CD4-positive, alpha-beta memory T cell (primary cell): ENCODE results near the gene DOCK11. TPM values are rescaled to one million over a fixed set of nuclear protein-coding genes. Genes with fewer than 3 reads are reported as not detected.

Experiments
- CTCF ChIA-PET: fragments of 350-600 bp; sonication (Branson Sonifier 250); formaldehyde crosslinking; loops from one replicate; lab custom pipeline; 2021; ENCODE audit warnings: inconsistent platforms; ENCODE audit not compliant: partially characterized antibody; lab: Charles Lee
- POLR2A ChIA-PET: fragments of 350-600 bp; sonication (Branson Sonifier 250); formaldehyde crosslinking; loops from one replicate; lab custom pipeline; 2021; ENCODE audit not compliant: partially characterized antibody; lab: Charles Lee
- DNase-seq, 5 donors: peaks; one replicate each; pipeline versions ENCODE4 v3.0.0 to v3.0.0-alpha.2; 2020 to 2022; ENCODE audit warnings: mixed read lengths in 1 of 5
- H3K27ac ChIP-seq: one replicate; pipeline ENCODE4 v1.7.0; 2013; ENCODE audit warnings: low read depth, low read length
- H3K27me3 ChIP-seq: 2 replicates; pipeline ENCODE4 v1.7.0; 2013; ENCODE audit warnings: mild to moderate bottlenecking, low read length, moderate library complexity; ENCODE audit not compliant: insufficient read depth
- H3K36me3 ChIP-seq: 2 replicates; pipeline ENCODE4 v1.7.0; 2013; ENCODE audit warnings: mild to moderate bottlenecking, low read length, moderate library complexity; ENCODE audit not compliant: insufficient read depth
- H3K4me1 ChIP-seq: 2 replicates; pipeline ENCODE4 v1.7.0; 2013; ENCODE audit warnings: mild to moderate bottlenecking, low read length, moderate library complexity; ENCODE audit not compliant: insufficient read depth
- H3K4me3 ChIP-seq, 2 donors: one replicate each; pipeline ENCODE4 v1.7.0; 2013; ENCODE audit warnings: low read length in 2 of 2, mild to moderate bottlenecking in 1 of 2
- H3K9me3 ChIP-seq, 2 donors: one replicate each; pipeline ENCODE4 v1.7.0; 2013; ENCODE audit warnings: low read length in 2 of 2, control low read depth in 1 of 2; ENCODE audit not compliant: control insufficient read depth in 1 of 2
- H3K27ac Mint-ChIP-seq, 7 donors: one replicate each; pipeline ENCODE4 v1.8.0; 2020 to 2021; ENCODE audit warnings: mixed read lengths in 7 of 7, mild to moderate bottlenecking in 6 of 7, inconsistent platforms in 3 of 7, moderate library complexity in 3 of 7
- H3K27me3 Mint-ChIP-seq, 2 donors: one replicate each; pipeline ENCODE4 v1.8.0; 2020 to 2021; ENCODE audit warnings: mixed read lengths in 2 of 2
- H3K36me3 Mint-ChIP-seq, 2 donors: one replicate each; pipeline ENCODE4 v1.8.0; 2020 to 2021; ENCODE audit warnings: mixed read lengths in 2 of 2, inconsistent platforms in 1 of 2, mild to moderate bottlenecking in 1 of 2
- H3K4me1 Mint-ChIP-seq, 4 donors: one replicate each; pipeline ENCODE4 v1.8.0; 2020 to 2021; ENCODE audit warnings: mixed read lengths in 4 of 4, mild to moderate bottlenecking in 1 of 4
- H3K4me3 Mint-ChIP-seq, 8 donors: one replicate each; pipeline ENCODE4 v1.8.0; 2020 to 2021; ENCODE audit warnings: mixed read lengths in 8 of 8, mild to moderate bottlenecking in 7 of 8, moderate library complexity in 6 of 8, inconsistent platforms in 3 of 8
- H3K9me3 Mint-ChIP-seq, 8 donors: one replicate each; pipeline ENCODE4 v1.8.0; 2020 to 2021; ENCODE audit warnings: mixed read lengths in 8 of 8, mild to moderate bottlenecking in 5 of 8, inconsistent platforms in 3 of 8, moderate library complexity in 1 of 8
- intact Hi-C: fragments of 100-400 bp; cut with micrococcal nuclease; formaldehyde crosslinking; loops from one replicate; pipeline ENCODE4 v1.15.1; 2023
- polyA plus RNA-seq, 2 donors: library from polyadenylated mRNA; unstranded; fragments of 300-500 nt; fragmentation: Illumina TruSeq; gene quantifications; one replicate each; pipeline ENCODE4 v1.2.3, GENCODE V29; 2021
- total RNA-seq, 2 experiments: library from RNA; stranded (reverse); gene quantifications; one replicate each; pipeline ENCODE4 v1.2.3, GENCODE V29; 2021

DOCK11 gene
- total and polyA plus RNA-seq, 4 experiments from 2014 or later, result 14.5 to 112 (median 75.0) TPM

GRCh38 chrX:118520216-118521206 lies 24.9 kb downstream of the DOCK11 start:
- intact Hi-C loops, result loop anchor here (10.0 kb wide), 1 partner anchor 176 kb away; the partner anchor contains the start of gene WDR44
- Mint-ChIP-seq H3K4me3 (peak overlapping the region in 4 of 8 donors; percentile 6 to 31 (median 22)), H3K36me3 (peaks cover 1 to 9% of the 10 kb centered on the region in 2 donors), H3K9me3 (no peaks in the 10 kb centered on the region), H3K27me3 (no peaks in the 10 kb centered on the region), H3K27ac (peak overlapping the region; percentile 23 to 94 (median 66)), H3K4me1 (peaks cover 38 to 76% (median 55%) of the 10 kb centered on the region in 4 donors)
- Histone ChIP-seq H3K36me3 (no peaks in the 10 kb centered on the region), H3K9me3 (no peaks in the 10 kb centered on the region), H3K27me3 (no peaks in the 10 kb centered on the region), H3K4me3 (no peak overlapping the region), H3K27ac (peak overlapping the region; percentile 34), H3K4me1 (peaks cover 79% of the 10 kb centered on the region)
- ChIA-PET POLR2A (interaction anchor here (1.0 to 4.7 kb wide), 2 partner anchors 19 to 23 kb away, joined by 3 to 71 read pairs; partner anchors contain the start of gene DOCK11), CTCF (no interaction called here)
- DNase-seq, result no peak

- CTCF ChIA-PET, result interaction anchor here (1.0 kb wide), 1 partner anchor 20 kb away, joined by 4 read pairs; no protein-coding TSS in a partner anchor
- H3K4me1 ChIP-seq, result peaks cover 88% of the 10 kb centered on the region
Observed at GRCh38 chrX:118521435-118521834, 25.8 kb downstream of the DOCK11 start.

GRCh38 chrX:118522230-118522926 lies 26.8 kb downstream of the DOCK11 start:
- H3K9me3 Mint-ChIP-seq, result no peaks in the 10 kb centered on the region

More at GRCh38 chrX:118521435-118521834, 25.8 kb downstream of the DOCK11 start:
- no peaks in the 10 kb centered on the region for H3K9me3 Mint-ChIP-seq
- POLR2A ChIA-PET, result interaction anchor here (1.0 to 4.7 kb wide), 2 partner anchors 20 to 24 kb away, joined by 3 to 71 read pairs; partner anchors contain the start of gene DOCK11
- H3K27ac Mint-ChIP-seq, result peak overlapping the region in 5 of 7 donors; percentile 66 to 94 (median 89)
- Histone ChIP-seq H3K4me3 (no peak overlapping the region), H3K27me3 (no peaks in the 10 kb centered on the region), H3K9me3 (no peaks in the 10 kb centered on the region), H3K27ac (no peak overlapping the region), H3K36me3 (no peaks in the 10 kb centered on the region)
- peak overlapping the region in 2 of 8 donors; percentile 21 to 32 for H3K4me3 Mint-ChIP-seq
- intact Hi-C loops, result loop anchor here (10.0 kb wide), 1 partner anchor 177 kb away; the partner anchor contains the start of gene WDR44
- H3K27me3 Mint-ChIP-seq, result no peaks in the 10 kb centered on the region
- peaks cover 0 to 7% of the 10 kb centered on the region in 2 donors for H3K36me3 Mint-ChIP-seq
- H3K4me1 Mint-ChIP-seq, result peaks cover 43 to 85% (median 62%) of the 10 kb centered on the region in 4 donors
- no peak for DNase-seq

GRCh38 chrX:118523920-118524319 lies 28.3 kb downstream of the DOCK11 start:
- POLR2A ChIA-PET, result interaction anchor here (0.5 to 4.7 kb wide), 6 partner anchors 11 to 27 kb away, joined by 3 to 71 read pairs (median 4); partner anchors contain the start of gene DOCK11

More at GRCh38 chrX:118522230-118522926, 26.8 kb downstream of the DOCK11 start:
- H3K36me3 ChIP-seq, result no peaks in the 10 kb centered on the region
- H3K27ac ChIP-seq, result peak overlapping the region; percentile 60
- Mint-ChIP-seq H3K27me3 (no peaks in the 10 kb centered on the region), H3K4me1 (peaks cover 44 to 94% (median 69%) of the 10 kb centered on the region in 4 donors), H3K36me3 (peaks cover 0 to 6% of the 10 kb centered on the region in 2 donors), H3K27ac (peak overlapping the region; percentile 79 to 97 (median 90)), H3K4me3 (peak overlapping the region in 4 of 8 donors; percentile 2 to 90 (median 58))
- ChIA-PET POLR2A (interaction anchor here (0.7 to 4.7 kb wide), 2 partner anchors 8 to 25 kb away, joined by 4 to 71 read pairs; partner anchors contain the start of gene DOCK11), CTCF (interaction anchor here (1.0 to 1.4 kb wide), 2 partner anchors 12 to 21 kb away, joined by 3 to 4 read pairs; no protein-coding TSS in a partner anchor)
- H3K4me1 ChIP-seq, result peaks cover 94% of the 10 kb centered on the region
- no peak for DNase-seq
- no peaks in the 10 kb centered on the region for H3K9me3 ChIP-seq
- H3K4me3 ChIP-seq, result no peak overlapping the region
- intact Hi-C loops, result loop anchor here (10.0 kb wide), 1 partner anchor 178 kb away; the partner anchor contains the start of gene WDR44
- no peaks in the 10 kb centered on the region for H3K27me3 ChIP-seq

GRCh38 chrX:118524344-118524743 lies 28.7 kb downstream of the DOCK11 start:
- Mint-ChIP-seq H3K4me1 (peaks cover 46 to 96% (median 74%) of the 10 kb centered on the region in 4 donors), H3K36me3 (peaks cover 0 to 9% of the 10 kb centered on the region in 2 donors), H3K9me3 (no peaks in the 10 kb centered on the region), H3K4me3 (peak overlapping the region in 7 of 8 donors; percentile 15 to 90 (median 78)), H3K27me3 (no peaks in the 10 kb centered on the region), H3K27ac (peak overlapping the region; percentile 85 to 97 (median 91))
- POLR2A ChIA-PET, result interaction anchor here (1.1 to 4.7 kb wide), 4 partner anchors 11 to 27 kb away, joined by 3 to 71 read pairs (median 4); partner anchors contain the start of gene DOCK11
- no peaks in the 10 kb centered on the region for H3K36me3 ChIP-seq
- no peak for DNase-seq
- H3K4me1 ChIP-seq, result peaks cover 93% of the 10 kb centered on the region
- H3K27me3 ChIP-seq, result no peaks in the 10 kb centered on the region
- H3K9me3 ChIP-seq, result no peaks in the 10 kb centered on the region
- intact Hi-C loops, result loop anchor here (1.0 to 10.0 kb wide), 2 partner anchors 27 to 180 kb away; partner anchors contain the start of gene WDR44
- CTCF ChIA-PET, result interaction anchor here (1.4 kb wide), 1 partner anchor 28 kb away, joined by 4 read pairs; the partner anchor contains the start of gene DOCK11
- H3K4me3 ChIP-seq, result no peak overlapping the region
- peak overlapping the region; percentile 60 for H3K27ac ChIP-seq

More at GRCh38 chrX:118523920-118524319, 28.3 kb downstream of the DOCK11 start:
- Histone ChIP-seq H3K9me3 (no peaks in the 10 kb centered on the region), H3K27ac (peak overlapping the region; percentile 60), H3K4me3 (no peak overlapping the region), H3K36me3 (no peaks in the 10 kb centered on the region), H3K4me1 (peaks cover 93% of the 10 kb centered on the region), H3K27me3 (no peaks in the 10 kb centered on the region)
- CTCF ChIA-PET, result interaction anchor here (1.1 to 1.4 kb wide), 2 partner anchors 22 to 28 kb away, joined by 4 to 5 read pairs; partner anchors contain the start of gene DOCK11
- intact Hi-C loops, result loop anchor here (1.0 to 10.0 kb wide), 2 partner anchors 27 to 179 kb away; partner anchors contain the start of gene WDR44
- Mint-ChIP-seq H3K9me3 (no peaks in the 10 kb centered on the region), H3K27ac (peak overlapping the region; percentile 85 to 97 (median 91)), H3K36me3 (peaks cover 0 to 6% of the 10 kb centered on the region in 2 donors), H3K4me1 (peaks cover 45 to 94% (median 73%) of the 10 kb centered on the region in 4 donors), H3K27me3 (no peaks in the 10 kb centered on the region), H3K4me3 (peak overlapping the region; percentile 6 to 90 (median 76))
- DNase-seq, result peak; percentile 58 to 85 (median 66)

GRCh38 chrX:118525174-118525730 lies 29.6 kb downstream of the DOCK11 start:
- peak overlapping the region in 4 of 8 donors; percentile 2 to 43 (median 8) for H3K4me3 Mint-ChIP-seq
- Histone ChIP-seq H3K4me1 (peaks cover 93% of the 10 kb centered on the region), H3K4me3 (no peak overlapping the region), H3K27me3 (no peaks in the 10 kb centered on the region), H3K9me3 (no peaks in the 10 kb centered on the region), H3K36me3 (no peaks in the 10 kb centered on the region), H3K27ac (peak overlapping the region; percentile 60)
- POLR2A ChIA-PET, result interaction anchor here (0.7 to 1.8 kb wide), 3 partner anchors 28 to 30 kb away, joined by 3 to 9 read pairs (median 6); partner anchors contain the start of gene DOCK11
- CTCF ChIA-PET, result no interaction called here
- no peaks in the 10 kb centered on the region for H3K27me3 Mint-ChIP-seq
- peaks cover 0 to 8% of the 10 kb centered on the region in 2 donors for H3K36me3 Mint-ChIP-seq
- DNase-seq, result no peak
- H3K4me1 Mint-ChIP-seq, result peaks cover 50 to 96% (median 74%) of the 10 kb centered on the region in 4 donors
- peak overlapping the region in 6 of 7 donors; percentile 46 to 91 (median 88) for H3K27ac Mint-ChIP-seq
- no peaks in the 10 kb centered on the region for H3K9me3 Mint-ChIP-seq
- intact Hi-C loops, result loop anchor here (10.0 kb wide), 1 partner anchor 180 kb away; the partner anchor contains the start of gene WDR44
